CD4-positive, alpha-beta memory T cell (primary cell): ENCODE data around the gene MAGED1. TPM values are rescaled to one million over a fixed set of nuclear protein-coding genes. Genes with fewer than 3 reads are reported as not detected.

ENCODE experiments used
- CTCF ChIA-PET: fragments of 350-600 bp; sonication (Branson Sonifier 250); formaldehyde crosslinking; loops from one replicate; lab custom pipeline; 2021; ENCODE audit warnings: inconsistent platforms; ENCODE audit not compliant: partially characterized antibody; lab: Charles Lee
- POLR2A ChIA-PET: fragments of 350-600 bp; sonication (Branson Sonifier 250); formaldehyde crosslinking; loops from one replicate; lab custom pipeline; 2021; ENCODE audit not compliant: partially characterized antibody; lab: Charles Lee
- DNase-seq, 5 donors: peaks; one replicate each; pipeline versions ENCODE4 v3.0.0 to v3.0.0-alpha.2; 2020 to 2022; ENCODE audit warnings: mixed read lengths in 1 of 5
- H3K27ac ChIP-seq: one replicate; pipeline ENCODE4 v1.7.0; 2013; ENCODE audit warnings: low read depth, low read length
- H3K27me3 ChIP-seq: 2 replicates; pipeline ENCODE4 v1.7.0; 2013; ENCODE audit warnings: mild to moderate bottlenecking, low read length, moderate library complexity; ENCODE audit not compliant: insufficient read depth
- H3K36me3 ChIP-seq: 2 replicates; pipeline ENCODE4 v1.7.0; 2013; ENCODE audit warnings: mild to moderate bottlenecking, low read length, moderate library complexity; ENCODE audit not compliant: insufficient read depth
- H3K4me1 ChIP-seq: 2 replicates; pipeline ENCODE4 v1.7.0; 2013; ENCODE audit warnings: mild to moderate bottlenecking, low read length, moderate library complexity; ENCODE audit not compliant: insufficient read depth
- H3K4me3 ChIP-seq, 2 donors: one replicate each; pipeline ENCODE4 v1.7.0; 2013; ENCODE audit warnings: low read length in 2 of 2, mild to moderate bottlenecking in 1 of 2
- H3K9me3 ChIP-seq, 2 donors: one replicate each; pipeline ENCODE4 v1.7.0; 2013; ENCODE audit warnings: low read length in 2 of 2, control low read depth in 1 of 2; ENCODE audit not compliant: control insufficient read depth in 1 of 2
- H3K27ac Mint-ChIP-seq, 7 donors: one replicate each; pipeline ENCODE4 v1.8.0; 2020 to 2021; ENCODE audit warnings: mixed read lengths in 7 of 7, mild to moderate bottlenecking in 6 of 7, inconsistent platforms in 3 of 7, moderate library complexity in 3 of 7
- H3K27me3 Mint-ChIP-seq, 2 donors: one replicate each; pipeline ENCODE4 v1.8.0; 2020 to 2021; ENCODE audit warnings: mixed read lengths in 2 of 2
- H3K36me3 Mint-ChIP-seq, 2 donors: one replicate each; pipeline ENCODE4 v1.8.0; 2020 to 2021; ENCODE audit warnings: mixed read lengths in 2 of 2, inconsistent platforms in 1 of 2, mild to moderate bottlenecking in 1 of 2
- H3K4me1 Mint-ChIP-seq, 4 donors: one replicate each; pipeline ENCODE4 v1.8.0; 2020 to 2021; ENCODE audit warnings: mixed read lengths in 4 of 4, mild to moderate bottlenecking in 1 of 4
- H3K4me3 Mint-ChIP-seq, 8 donors: one replicate each; pipeline ENCODE4 v1.8.0; 2020 to 2021; ENCODE audit warnings: mixed read lengths in 8 of 8, mild to moderate bottlenecking in 7 of 8, moderate library complexity in 6 of 8, inconsistent platforms in 3 of 8
- H3K9me3 Mint-ChIP-seq, 8 donors: one replicate each; pipeline ENCODE4 v1.8.0; 2020 to 2021; ENCODE audit warnings: mixed read lengths in 8 of 8, mild to moderate bottlenecking in 5 of 8, inconsistent platforms in 3 of 8, moderate library complexity in 1 of 8
- intact Hi-C: fragments of 100-400 bp; cut with micrococcal nuclease; formaldehyde crosslinking; loops from one replicate; pipeline ENCODE4 v1.15.1; 2023
- polyA plus RNA-seq, 2 donors: library from polyadenylated mRNA; unstranded; fragments of 300-500 nt; fragmentation: Illumina TruSeq; gene quantifications; one replicate each; pipeline ENCODE4 v1.2.3, GENCODE V29; 2021
- total RNA-seq, 2 experiments: library from RNA; stranded (reverse); gene quantifications; one replicate each; pipeline ENCODE4 v1.2.3, GENCODE V29; 2021

The MAGED1 gene
- total and polyA plus RNA-seq, 4 experiments from 2014 or later, result 27.4 to 41.1 (median 33.2) TPM

DNA sequence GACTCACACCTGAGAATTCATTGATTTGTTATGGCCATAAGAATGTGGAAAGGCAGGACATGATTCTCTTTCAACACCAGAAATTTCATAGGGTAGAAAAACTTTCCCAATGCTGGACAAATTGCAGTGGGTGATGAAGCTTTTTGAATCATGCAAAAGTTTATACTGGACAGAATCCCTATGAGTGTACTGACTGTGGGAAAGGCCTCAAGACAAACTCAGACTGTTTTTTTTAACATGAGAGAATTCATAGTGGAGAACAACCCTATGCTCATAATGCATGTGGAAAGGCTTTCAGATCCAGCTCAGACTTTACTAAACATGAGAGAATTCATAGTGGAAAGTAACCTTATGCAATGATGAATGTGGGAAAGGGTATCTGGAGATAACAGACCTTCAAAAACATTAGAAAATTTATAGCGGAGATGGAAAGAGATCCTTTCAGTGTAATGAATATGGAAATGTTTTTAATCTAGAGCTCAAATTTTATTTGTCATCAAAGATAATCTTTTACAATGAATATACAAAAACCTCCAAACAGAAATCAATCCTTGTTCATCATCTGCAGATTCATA is 36.2 kb upstream of the MAGED1 start:
- DNase-seq, result no peak
- CTCF ChIA-PET, result no interaction called here
- POLR2A ChIA-PET, result no interaction called here
- H3K4me1 ChIP-seq, result no peaks in the 10 kb centered on the region
- Mint-ChIP-seq H3K9me3 (peaks cover 0 to 48% (median 27%) of the 10 kb centered on the region in 8 donors), H3K4me3 (no peak overlapping the region), H3K27ac (no peak overlapping the region), H3K36me3 (peaks cover 46 to 72% of the 10 kb centered on the region in 2 donors), H3K27me3 (no peaks in the 10 kb centered on the region), H3K4me1 (peaks cover 0 to 10% (median 0%) of the 10 kb centered on the region in 4 donors)
- intact Hi-C loops, result no loop called here
- no peaks in the 10 kb centered on the region for H3K27me3 ChIP-seq
- H3K4me3 ChIP-seq, result no peak overlapping the region
- no peak overlapping the region for H3K27ac ChIP-seq
- no peaks in the 10 kb centered on the region for H3K36me3 ChIP-seq
- H3K9me3 ChIP-seq, result peaks cover 0 to 4% of the 10 kb centered on the region in 2 donors

DNA sequence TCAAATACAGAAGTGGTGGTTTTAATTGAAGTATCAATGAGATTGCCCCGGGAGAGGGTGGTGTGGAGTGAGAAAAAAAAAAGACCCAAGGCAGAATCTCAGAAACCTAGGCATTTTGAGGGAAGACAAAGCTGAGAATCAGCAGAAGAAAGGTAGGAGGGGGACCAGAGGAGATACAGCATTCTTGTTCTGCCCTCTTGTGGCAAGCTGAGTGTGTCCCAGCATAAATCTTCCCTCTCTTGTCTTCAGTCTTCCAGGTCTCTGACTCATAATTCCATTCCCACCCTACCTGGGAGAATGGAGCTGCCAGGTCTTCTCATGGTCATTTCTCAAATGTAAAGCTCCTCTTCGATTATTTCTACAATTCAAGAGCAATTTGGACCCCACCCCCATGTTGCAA is 32.7 kb upstream of the MAGED1 start:
- no peak overlapping the region for H3K27ac Mint-ChIP-seq
- no peaks in the 10 kb centered on the region for H3K27me3 ChIP-seq
- peaks cover 0 to 46% (median 33%) of the 10 kb centered on the region in 8 donors for H3K9me3 Mint-ChIP-seq
- peaks cover 34 to 51% of the 10 kb centered on the region in 2 donors for H3K36me3 Mint-ChIP-seq
- H3K4me3 Mint-ChIP-seq, result no peak overlapping the region
- no peaks in the 10 kb centered on the region for H3K4me1 ChIP-seq
- H3K27ac ChIP-seq, result no peak overlapping the region
- DNase-seq, result no peak
- CTCF ChIA-PET, result interaction anchor here (0.9 to 1.2 kb wide), 2 partner anchors 12 to 219 kb away, joined by 3 to 4 read pairs; no protein-coding TSS in a partner anchor
- no peaks in the 10 kb centered on the region for H3K27me3 Mint-ChIP-seq
- intact Hi-C loops, result no loop called here
- peaks cover 3 to 12% (median 5%) of the 10 kb centered on the region in 4 donors for H3K4me1 Mint-ChIP-seq
- no peak overlapping the region for H3K4me3 ChIP-seq
- H3K9me3 ChIP-seq, result peaks cover 0 to 4% of the 10 kb centered on the region in 2 donors
- POLR2A ChIA-PET, result no interaction called here
- H3K36me3 ChIP-seq, result no peaks in the 10 kb centered on the region

DNA sequence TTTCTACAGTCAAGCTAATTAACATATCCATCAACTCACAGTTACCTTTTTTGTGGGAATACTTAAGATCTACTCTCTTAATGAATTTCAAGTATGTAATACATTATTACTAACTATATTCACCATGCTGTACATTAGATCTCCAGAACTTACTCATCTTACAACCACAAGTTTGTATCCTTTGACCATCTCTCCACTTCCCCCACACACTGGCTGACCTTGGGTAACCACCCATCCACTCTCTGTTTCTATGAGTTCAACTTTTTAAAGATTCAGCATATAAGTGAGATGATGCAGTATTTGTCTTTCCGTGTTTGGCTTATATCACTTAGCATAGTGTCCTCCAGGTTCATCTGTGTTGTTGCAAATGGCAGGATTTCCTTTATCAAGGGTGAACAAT is 30.5 kb upstream of the MAGED1 start:
- no peaks in the 10 kb centered on the region for H3K4me1 ChIP-seq
- Mint-ChIP-seq H3K36me3 (peaks cover 23 to 34% of the 10 kb centered on the region in 2 donors), H3K27ac (no peak overlapping the region), H3K4me3 (peak overlapping the region in 1 of 8 donors; percentile 1), H3K9me3 (peaks cover 0 to 29% (median 16%) of the 10 kb centered on the region in 8 donors), H3K4me1 (peaks cover 3 to 12% (median 5%) of the 10 kb centered on the region in 4 donors), H3K27me3 (no peaks in the 10 kb centered on the region)
- ChIA-PET CTCF (no interaction called here), POLR2A (no interaction called here)
- H3K36me3 ChIP-seq, result no peaks in the 10 kb centered on the region
- intact Hi-C loops, result no loop called here
- no peaks in the 10 kb centered on the region for H3K27me3 ChIP-seq
- no peak overlapping the region for H3K4me3 ChIP-seq
- no peak for DNase-seq
- H3K27ac ChIP-seq, result no peak overlapping the region
- H3K9me3 ChIP-seq, result no peaks in the 10 kb centered on the region

DNA sequence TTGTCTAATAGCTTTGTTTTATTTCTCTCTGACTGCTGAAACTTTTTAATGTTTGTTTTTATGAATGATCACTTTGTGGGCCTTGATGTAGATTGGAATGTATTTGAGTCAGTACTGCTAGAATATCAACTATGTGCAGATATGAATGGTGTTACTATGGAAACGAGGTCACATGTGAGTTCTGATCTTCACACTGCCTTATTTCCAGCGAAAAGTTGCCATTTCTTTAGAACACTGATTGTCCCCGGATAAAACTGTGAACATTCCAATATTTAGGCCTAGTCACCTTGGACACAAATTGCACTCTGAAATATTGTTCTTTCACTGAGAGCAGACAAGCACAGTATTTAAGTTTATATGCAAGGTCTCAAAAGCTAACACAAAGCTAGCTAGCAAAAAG is 27.2 kb upstream of the MAGED1 start:
- DNase-seq, result no peak
- H3K36me3 ChIP-seq, result no peaks in the 10 kb centered on the region
- no peaks in the 10 kb centered on the region for H3K9me3 ChIP-seq
- no peaks in the 10 kb centered on the region for H3K27me3 ChIP-seq
- ChIA-PET POLR2A (no interaction called here), CTCF (no interaction called here)
- intact Hi-C loops, result no loop called here
- no peak overlapping the region for H3K27ac ChIP-seq
- H3K4me3 Mint-ChIP-seq, result no peak overlapping the region
- no peak overlapping the region for H3K4me3 ChIP-seq
- no peaks in the 10 kb centered on the region for H3K27me3 Mint-ChIP-seq
- no peak overlapping the region for H3K27ac Mint-ChIP-seq
- H3K4me1 ChIP-seq, result no peaks in the 10 kb centered on the region
- peaks cover 3 to 6% (median 5%) of the 10 kb centered on the region in 4 donors for H3K4me1 Mint-ChIP-seq
- peaks cover 0 to 16% (median 9%) of the 10 kb centered on the region in 8 donors for H3K9me3 Mint-ChIP-seq
- H3K36me3 Mint-ChIP-seq, result peaks cover 16 to 18% of the 10 kb centered on the region in 2 donors

DNA sequence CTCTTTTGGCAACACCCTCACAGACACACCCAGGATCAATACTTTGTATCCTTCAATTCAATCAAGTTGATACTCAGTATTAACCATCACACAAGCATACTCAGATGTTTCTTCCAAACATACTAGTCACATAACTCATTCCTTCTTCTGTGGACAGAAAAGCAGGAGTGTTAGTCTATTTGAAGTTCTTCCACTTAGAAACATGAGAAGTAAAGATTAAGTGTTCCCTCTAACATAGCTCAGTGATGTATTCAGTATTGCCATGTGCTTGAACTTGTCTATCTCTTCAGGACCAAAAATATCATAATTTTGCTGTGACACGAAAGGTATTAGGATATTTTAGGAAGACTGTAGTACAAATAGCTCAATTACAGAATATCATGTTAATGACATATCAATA is 25.8 kb upstream of the MAGED1 start:
- ChIA-PET POLR2A (no interaction called here), CTCF (no interaction called here)
- DNase-seq, result no peak
- Histone ChIP-seq H3K4me3 (no peak overlapping the region), H3K4me1 (no peaks in the 10 kb centered on the region), H3K9me3 (no peaks in the 10 kb centered on the region), H3K27ac (no peak overlapping the region), H3K27me3 (no peaks in the 10 kb centered on the region), H3K36me3 (no peaks in the 10 kb centered on the region)
- Mint-ChIP-seq H3K36me3 (peaks cover 16 to 21% of the 10 kb centered on the region in 2 donors), H3K4me3 (no peak overlapping the region), H3K27ac (no peak overlapping the region), H3K4me1 (peaks cover 5 to 6% (median 5%) of the 10 kb centered on the region in 4 donors), H3K27me3 (no peaks in the 10 kb centered on the region), H3K9me3 (peaks cover 0 to 12% (median 8%) of the 10 kb centered on the region in 8 donors)
- intact Hi-C loops, result no loop called here

DNA sequence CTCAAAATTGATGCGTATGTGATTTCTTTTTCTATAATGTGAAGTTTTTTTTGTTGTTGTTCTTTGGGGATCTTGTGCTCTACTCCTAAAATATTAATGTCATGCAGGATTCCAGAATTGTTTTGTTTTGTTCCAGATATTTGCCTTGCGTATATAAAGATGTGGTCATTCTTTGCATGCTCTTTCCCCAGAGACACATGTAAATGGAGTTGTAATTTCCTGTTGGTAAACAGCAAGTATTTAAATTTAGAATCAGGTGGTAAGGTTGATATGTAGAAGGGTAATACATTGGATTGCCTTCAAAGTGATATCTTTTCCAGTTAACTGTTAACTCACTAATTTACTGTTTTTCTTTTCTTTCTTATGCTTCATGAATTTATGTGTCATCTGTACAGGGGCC is 23.1 kb upstream of the MAGED1 start:
- H3K4me1 ChIP-seq, result no peaks in the 10 kb centered on the region
- ChIA-PET POLR2A (no interaction called here), CTCF (no interaction called here)
- no peak overlapping the region for H3K27ac ChIP-seq
- H3K4me3 ChIP-seq, result no peak overlapping the region
- no peak overlapping the region for H3K27ac Mint-ChIP-seq
- peaks cover 7 to 9% of the 10 kb centered on the region in 2 donors for H3K36me3 Mint-ChIP-seq
- H3K4me1 Mint-ChIP-seq, result peaks cover 5 to 9% (median 6%) of the 10 kb centered on the region in 4 donors
- intact Hi-C loops, result no loop called here
- no peaks in the 10 kb centered on the region for H3K36me3 ChIP-seq
- no peaks in the 10 kb centered on the region for H3K27me3 Mint-ChIP-seq
- no peak for DNase-seq
- no peak overlapping the region for H3K4me3 Mint-ChIP-seq
- H3K9me3 ChIP-seq, result no peaks in the 10 kb centered on the region
- H3K9me3 Mint-ChIP-seq, result no peaks in the 10 kb centered on the region
- no peaks in the 10 kb centered on the region for H3K27me3 ChIP-seq

DNA sequence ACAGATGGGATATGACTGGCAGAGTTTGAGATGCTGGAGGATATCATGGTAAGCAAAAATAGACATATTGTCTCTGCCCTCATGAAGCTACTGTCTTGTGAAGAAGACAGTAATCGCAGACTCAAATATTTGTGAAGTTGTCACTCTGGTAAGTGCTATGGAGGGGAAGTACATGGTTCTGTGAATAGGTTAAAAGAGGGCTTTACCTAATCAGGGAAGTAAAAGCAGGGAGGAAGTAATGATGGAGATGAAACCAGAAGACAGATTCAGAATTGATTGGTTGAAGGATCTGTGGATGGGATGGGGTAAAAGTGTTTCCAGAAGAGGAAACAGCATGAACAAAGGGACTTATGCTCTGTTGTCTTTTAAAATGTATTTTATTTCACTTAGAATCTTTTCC is 19.3 kb upstream of the MAGED1 start:
- ChIA-PET CTCF (no interaction called here), POLR2A (no interaction called here)
- Mint-ChIP-seq H3K27me3 (no peaks in the 10 kb centered on the region), H3K4me1 (peaks cover 0 to 9% (median 6%) of the 10 kb centered on the region in 4 donors), H3K9me3 (no peaks in the 10 kb centered on the region), H3K4me3 (no peak overlapping the region), H3K36me3 (peaks cover 4 to 9% of the 10 kb centered on the region in 2 donors), H3K27ac (no peak overlapping the region)
- no peak overlapping the region for H3K4me3 ChIP-seq
- intact Hi-C loops, result no loop called here
- H3K27me3 ChIP-seq, result no peaks in the 10 kb centered on the region
- no peaks in the 10 kb centered on the region for H3K36me3 ChIP-seq
- H3K27ac ChIP-seq, result no peak overlapping the region
- DNase-seq, result no peak
- H3K9me3 ChIP-seq, result no peaks in the 10 kb centered on the region
- H3K4me1 ChIP-seq, result no peaks in the 10 kb centered on the region
